ENCODE data around the gene FBLN1.

DNA sequence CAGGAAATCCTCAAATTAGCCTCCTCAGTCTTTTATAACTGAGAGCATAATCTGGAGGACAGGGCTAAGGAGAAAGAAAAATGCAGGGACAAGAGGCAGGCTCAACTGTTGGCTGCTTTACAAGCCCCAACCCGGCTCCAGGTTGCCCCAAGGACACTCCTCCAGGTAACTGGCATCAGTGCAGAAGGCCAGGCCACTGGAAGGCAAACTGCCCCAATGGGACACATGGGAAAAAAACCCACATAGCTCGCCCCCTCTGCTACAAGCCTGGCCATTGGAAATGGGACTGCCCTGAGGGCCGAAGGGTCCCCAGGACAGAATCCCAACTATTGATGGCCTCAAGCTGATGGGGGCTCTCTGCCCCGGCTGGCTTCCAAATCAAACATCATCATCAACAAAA is 17.9 kb upstream of the FBLN1 start:
- TF ChIP-seq, protein P1, sequence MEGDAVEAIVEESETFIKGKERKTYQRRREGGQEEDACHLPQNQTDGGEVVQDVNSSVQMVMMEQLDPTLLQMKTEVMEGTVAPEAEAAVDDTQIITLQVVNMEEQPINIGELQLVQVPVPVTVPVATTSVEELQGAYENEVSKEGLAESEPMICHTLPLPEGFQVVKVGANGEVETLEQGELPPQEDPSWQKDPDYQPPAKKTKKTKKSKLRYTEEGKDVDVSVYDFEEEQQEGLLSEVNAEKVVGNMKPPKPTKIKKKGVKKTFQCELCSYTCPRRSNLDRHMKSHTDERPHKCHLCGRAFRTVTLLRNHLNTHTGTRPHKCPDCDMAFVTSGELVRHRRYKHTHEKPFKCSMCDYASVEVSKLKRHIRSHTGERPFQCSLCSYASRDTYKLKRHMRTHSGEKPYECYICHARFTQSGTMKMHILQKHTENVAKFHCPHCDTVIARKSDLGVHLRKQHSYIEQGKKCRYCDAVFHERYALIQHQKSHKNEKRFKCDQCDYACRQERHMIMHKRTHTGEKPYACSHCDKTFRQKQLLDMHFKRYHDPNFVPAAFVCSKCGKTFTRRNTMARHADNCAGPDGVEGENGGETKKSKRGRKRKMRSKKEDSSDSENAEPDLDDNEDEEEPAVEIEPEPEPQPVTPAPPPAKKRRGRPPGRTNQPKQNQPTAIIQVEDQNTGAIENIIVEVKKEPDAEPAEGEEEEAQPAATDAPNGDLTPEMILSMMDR (IDR thresholded peaks at IDR 0.05 in 2 of 3, conservative IDR thresholded peaks at IDR 0.05 in 1 of 3; ENCODE audit: borderline replicate concordance in 1 of 3, insufficient read depth in 1 of 3, low read depth in 2 of 3, low read length in 2 of 3) = no peak
- TF ChIP-seq YY1 (IDR thresholded peaks at IDR 0.05; ENCODE audit: extremely low read depth, insufficient replicate concordance, low read depth, low read length) (no peak), POLR2A (IDR thresholded peaks at IDR 0.05; ENCODE audit: borderline replicate concordance, extremely low read depth, insufficient read depth, insufficient read length) (no peak), EZH2phosphoT487 (IDR thresholded peaks at IDR 0.05; ENCODE audit: borderline replicate concordance) (no peak), EZH2 (IDR thresholded peaks at IDR 0.05) (no peak), TCF7L2 (IDR thresholded peaks at IDR 0.05; ENCODE audit: borderline replicate concordance, extremely low read depth, insufficient read depth, insufficient read length) (no peak), ZFX (IDR thresholded peaks at IDR 0.05) (no peak), SIN3A (IDR thresholded peaks at IDR 0.05; ENCODE audit: low read depth) (no peak), FOSL1 (IDR thresholded peaks at IDR 0.05; ENCODE audit: low read depth) (no peak)
- TF ChIP-seq, protein P2, sequence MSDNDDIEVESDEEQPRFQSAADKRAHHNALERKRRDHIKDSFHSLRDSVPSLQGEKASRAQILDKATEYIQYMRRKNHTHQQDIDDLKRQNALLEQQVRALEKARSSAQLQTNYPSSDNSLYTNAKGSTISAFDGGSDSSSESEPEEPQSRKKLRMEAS (IDR thresholded peaks at IDR 0.05) = no peak
- TF ChIP-seq, protein P3, sequence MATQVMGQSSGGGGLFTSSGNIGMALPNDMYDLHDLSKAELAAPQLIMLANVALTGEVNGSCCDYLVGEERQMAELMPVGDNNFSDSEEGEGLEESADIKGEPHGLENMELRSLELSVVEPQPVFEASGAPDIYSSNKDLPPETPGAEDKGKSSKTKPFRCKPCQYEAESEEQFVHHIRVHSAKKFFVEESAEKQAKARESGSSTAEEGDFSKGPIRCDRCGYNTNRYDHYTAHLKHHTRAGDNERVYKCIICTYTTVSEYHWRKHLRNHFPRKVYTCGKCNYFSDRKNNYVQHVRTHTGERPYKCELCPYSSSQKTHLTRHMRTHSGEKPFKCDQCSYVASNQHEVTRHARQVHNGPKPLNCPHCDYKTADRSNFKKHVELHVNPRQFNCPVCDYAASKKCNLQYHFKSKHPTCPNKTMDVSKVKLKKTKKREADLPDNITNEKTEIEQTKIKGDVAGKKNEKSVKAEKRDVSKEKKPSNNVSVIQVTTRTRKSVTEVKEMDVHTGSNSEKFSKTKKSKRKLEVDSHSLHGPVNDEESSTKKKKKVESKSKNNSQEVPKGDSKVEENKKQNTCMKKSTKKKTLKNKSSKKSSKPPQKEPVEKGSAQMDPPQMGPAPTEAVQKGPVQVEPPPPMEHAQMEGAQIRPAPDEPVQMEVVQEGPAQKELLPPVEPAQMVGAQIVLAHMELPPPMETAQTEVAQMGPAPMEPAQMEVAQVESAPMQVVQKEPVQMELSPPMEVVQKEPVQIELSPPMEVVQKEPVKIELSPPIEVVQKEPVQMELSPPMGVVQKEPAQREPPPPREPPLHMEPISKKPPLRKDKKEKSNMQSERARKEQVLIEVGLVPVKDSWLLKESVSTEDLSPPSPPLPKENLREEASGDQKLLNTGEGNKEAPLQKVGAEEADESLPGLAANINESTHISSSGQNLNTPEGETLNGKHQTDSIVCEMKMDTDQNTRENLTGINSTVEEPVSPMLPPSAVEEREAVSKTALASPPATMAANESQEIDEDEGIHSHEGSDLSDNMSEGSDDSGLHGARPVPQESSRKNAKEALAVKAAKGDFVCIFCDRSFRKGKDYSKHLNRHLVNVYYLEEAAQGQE (IDR thresholded peaks at IDR 0.05; ENCODE audit: low read depth) = no peak
- TF ChIP-seq, protein P4, sequence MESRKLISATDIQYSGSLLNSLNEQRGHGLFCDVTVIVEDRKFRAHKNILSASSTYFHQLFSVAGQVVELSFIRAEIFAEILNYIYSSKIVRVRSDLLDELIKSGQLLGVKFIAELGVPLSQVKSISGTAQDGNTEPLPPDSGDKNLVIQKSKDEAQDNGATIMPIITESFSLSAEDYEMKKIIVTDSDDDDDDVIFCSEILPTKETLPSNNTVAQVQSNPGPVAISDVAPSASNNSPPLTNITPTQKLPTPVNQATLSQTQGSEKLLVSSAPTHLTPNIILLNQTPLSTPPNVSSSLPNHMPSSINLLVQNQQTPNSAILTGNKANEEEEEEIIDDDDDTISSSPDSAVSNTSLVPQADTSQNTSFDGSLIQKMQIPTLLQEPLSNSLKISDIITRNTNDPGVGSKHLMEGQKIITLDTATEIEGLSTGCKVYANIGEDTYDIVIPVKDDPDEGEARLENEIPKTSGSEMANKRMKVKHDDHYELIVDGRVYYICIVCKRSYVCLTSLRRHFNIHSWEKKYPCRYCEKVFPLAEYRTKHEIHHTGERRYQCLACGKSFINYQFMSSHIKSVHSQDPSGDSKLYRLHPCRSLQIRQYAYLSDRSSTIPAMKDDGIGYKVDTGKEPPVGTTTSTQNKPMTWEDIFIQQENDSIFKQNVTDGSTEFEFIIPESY (IDR thresholded peaks at IDR 0.05; ENCODE audit: extremely low read depth, insufficient replicate concordance, low read length) = no peak

Measured in HCT116 (cell line).